COLO668 (cell line): Measurements from ENCODE around the gene BCAS3.
"Not testable (repeated sequence)": the region's sequence is repeated elsewhere in the genome, so short reads cannot be mapped to it uniquely, and the experiment has no call there.

Experiments used
- DNase-seq: peaks from one replicate; lab custom pipeline; 2025; ENCODE audit not compliant: unreplicated experiment; lab: John Stamatoyannopoulos, UW

BCAS3 gene

DNA sequence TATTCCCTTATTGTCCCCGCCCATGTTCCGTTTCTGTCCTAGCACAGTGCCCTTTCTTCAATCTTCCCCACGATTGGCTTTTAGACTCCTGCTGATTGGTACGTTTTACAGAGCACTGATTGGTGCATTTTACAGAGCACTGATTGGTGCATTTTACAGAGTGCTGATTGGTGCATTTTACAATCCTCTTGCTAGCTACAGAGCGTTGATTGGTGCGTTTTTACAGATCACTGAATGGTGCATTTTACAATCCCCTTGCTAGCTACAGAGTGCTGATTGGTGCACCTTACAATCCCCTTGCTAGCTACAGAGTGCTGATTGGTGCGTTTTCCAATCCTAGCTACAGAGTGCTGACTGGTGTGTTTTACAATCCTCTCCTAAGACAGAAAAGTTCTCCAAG, 3.0 kb upstream of the BCAS3 start:
- DNase-seq: not testable (repeated sequence)

DNA sequence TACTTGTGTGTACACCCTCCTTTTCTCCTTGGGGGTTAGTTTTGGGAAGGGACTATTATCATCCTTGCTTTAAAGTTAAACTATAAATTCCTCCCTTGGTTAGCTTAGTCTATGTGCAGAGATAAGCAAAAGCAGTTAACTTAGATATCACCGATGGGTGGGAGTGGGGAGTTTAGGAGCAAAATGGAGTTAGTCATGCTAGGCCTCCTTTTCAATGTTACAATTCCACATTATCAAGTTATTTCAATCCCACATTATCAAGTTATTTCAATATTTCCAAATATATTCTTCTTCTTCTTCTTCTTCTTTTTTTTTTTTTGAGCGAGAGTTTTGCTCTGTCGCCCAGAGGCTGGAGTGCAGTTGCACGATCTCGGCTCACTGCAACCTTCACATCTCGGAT, 1.7 kb upstream of the BCAS3 start:
- no peak for DNase-seq

DNA sequence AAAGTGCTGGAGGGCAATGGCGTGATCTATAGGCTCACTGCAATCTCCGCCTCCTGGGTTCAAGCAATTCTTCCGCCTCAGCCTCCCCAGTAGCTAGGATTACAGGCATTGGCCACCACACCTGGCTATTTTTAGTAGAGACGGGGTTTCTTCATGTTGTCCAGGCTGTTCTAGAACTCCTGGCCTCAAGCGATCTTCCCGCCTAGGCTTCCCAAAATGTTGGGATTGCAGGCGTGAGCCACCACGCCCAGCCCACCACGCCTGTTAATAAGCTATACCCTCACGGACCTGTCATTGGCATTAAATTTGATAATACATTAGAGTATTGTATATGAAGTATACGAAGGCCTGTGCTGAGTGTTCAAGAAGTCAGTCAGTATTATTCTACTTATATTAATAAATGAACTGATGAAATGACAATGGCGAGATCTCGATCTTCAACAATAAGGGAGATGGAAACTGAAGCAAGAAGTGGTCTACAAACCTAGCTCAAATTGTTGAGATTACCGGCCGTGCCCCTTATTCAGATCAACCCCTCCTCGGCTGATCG, 818 bp upstream of the BCAS3 start:
- no peak for DNase-seq

DNA sequence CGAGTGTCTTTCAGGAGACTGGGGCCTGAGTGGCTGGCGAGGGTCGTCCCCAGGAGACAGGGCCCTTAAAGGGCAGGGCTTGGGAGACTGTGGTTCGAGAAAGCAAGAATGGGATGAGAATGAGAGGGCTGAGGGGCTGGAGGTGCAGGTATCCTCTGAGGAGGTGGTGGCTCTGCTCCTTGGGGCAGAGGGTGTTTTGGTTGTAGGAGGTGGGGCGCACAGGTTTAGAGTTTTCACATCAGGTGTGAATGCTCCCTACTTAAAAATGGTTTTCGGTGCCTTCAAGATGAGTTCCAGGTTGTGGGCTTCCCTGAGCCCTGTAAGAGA, 430 bp downstream of the BCAS3 start:
- DNase-seq: no peak

DNA sequence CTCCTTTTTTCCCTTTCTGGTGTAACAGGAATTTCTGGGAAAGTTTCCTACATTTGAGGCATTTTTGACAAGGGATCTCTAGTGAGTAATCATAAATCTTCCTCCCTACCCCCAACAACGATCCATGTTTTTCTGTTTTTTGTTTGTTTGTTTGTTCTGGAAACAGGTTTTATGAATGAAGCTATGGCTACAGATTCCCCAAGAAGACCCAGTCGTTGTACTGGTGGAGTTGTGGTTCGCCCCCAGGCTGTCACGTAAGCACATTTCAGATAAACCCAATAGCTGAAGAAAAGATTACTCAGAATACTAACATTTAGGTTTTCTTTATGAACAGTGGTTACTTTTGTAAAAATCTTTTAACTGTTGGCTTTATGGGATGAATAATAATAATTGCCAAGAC, 1.6 kb downstream of the BCAS3 start:
- no peak for DNase-seq

DNA sequence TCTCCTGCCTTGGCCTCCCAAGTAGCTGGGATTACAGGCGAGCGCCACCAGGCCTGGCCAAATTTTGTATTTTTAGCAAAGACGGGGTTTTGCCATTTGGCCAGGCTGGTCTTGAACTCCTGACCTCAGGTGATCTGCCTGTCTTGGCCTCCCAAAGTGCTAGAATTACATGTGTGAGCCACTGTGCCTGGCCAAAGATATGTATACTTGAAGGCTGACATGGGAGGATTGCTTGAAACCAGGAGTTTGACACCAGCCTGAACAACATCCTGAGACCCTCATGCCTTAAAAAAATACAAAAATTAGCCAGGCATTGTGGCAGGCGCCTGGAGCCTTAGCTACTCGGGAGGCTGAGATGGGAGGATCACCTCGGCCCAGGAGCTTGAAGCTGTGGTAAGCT, 3.1 kb downstream of the BCAS3 start:
- no peak for DNase-seq

DNA sequence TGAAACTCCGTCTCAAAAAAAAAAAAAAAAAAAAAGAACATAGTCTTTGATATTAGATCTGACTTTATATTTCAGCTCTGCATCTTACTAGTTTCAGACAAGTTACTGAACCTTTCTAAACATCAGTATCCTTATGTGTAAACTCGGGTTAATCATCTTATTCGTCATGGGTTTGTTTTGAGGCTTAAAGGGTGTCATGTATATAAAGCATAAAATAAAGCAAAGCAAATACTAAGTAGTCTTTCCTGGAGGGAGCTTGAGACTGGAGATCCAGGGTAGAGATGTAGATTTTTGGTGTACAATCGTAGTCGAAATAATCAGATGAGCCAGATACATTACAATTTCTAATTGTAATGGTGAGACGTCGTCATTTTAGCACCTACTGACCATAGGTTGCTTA, 7.8 kb downstream of the BCAS3 start:
- DNase-seq: no peak

DNA sequence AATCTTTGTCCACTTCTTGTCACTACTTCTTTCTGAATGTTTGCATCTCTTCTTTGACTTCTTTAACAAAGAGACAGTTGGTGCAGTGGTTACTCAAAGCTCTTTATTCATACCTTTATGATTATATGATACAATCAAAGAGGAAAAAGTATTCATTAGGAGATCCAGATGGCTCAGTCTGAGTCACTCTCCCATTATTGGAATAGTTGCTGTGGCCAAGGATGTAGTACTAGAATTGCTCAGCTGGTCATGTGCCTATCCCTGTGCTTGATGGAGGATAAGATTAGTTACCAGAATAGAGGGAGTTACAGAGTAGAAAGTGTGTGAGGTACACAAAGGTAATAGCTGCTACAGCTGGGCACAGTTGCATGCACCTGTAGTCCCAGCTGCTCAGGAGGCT, 18.3 kb downstream of the BCAS3 start:
- no peak for DNase-seq

DNA sequence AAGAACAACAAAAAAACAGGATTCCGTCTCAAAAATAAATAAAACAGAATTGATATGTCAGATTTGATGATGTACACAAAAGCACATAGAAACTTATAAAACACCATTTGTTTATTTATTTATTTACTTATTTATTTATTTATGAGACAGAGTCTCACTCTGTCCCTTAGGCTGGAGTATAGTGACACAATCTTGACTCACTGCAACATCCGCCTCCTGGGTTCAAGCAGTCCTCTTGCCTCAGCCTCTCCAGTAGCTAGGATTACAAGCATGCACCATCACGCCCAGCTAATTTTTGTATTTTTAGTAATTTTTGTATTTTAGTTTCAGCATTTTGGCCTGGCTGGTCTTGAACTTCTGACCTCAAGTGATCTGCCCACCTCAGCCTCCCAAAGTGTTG, 21.4 kb downstream of the BCAS3 start:
- no peak for DNase-seq

DNA sequence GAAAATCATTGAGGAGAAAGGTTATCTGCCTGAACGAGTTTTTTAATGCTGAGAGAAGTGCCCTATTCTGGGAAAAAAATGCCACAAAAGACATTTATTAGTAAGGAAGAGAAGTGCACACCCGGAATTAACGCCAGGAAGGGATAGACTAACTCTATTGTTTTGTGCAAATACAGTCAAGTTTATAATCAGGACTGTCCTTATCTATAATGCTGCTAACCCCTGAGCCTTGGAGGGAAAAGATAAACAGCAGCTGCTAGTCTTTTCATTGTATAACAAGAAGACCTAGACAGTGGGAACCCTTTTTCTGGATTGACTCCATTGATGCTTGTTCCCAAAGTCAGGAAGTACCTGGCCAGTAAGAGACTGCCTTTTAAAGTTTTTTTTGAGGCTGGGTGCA, 26.5 kb downstream of the BCAS3 start:
- DNase-seq: no peak

DNA sequence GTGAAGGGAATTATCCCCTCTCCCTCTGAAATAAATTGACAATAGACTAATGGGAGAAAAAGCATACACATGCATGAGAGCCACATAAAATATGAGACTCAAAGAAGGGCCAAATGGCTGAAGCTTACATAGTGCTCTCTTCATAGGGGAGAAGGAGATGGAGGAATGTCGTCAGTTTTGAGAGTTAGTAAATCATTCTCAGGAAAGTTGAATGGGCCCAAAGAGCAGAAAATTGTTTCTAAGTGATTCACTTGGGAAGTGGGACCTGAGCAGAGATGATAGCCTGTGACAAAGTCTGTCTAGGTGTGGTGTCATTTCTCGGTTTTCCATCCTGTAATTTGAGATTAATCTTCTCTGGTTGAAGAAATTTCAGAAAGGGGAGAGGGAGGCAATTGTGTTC, 35.0 kb downstream of the BCAS3 start:
- no peak for DNase-seq

DNA sequence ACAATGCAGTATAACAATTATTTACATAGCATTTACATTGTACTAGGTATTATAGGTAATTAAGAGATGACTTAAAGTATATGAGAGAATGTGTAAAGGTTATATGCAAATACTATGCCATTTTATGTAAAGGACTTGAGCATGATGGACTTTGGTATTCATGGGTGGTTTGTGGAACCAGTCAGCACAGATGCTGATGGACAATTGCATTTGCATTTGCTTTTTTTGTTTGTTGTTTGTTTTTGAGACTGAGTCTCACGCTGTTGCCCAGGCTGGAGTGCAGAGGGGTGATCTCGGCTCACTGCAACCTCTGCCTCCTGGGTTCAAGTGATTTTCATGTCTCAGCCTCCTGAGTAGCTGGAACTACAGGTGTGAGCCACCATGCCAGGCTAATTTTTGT, 36.0 kb downstream of the BCAS3 start:
- DNase-seq: no peak

DNA sequence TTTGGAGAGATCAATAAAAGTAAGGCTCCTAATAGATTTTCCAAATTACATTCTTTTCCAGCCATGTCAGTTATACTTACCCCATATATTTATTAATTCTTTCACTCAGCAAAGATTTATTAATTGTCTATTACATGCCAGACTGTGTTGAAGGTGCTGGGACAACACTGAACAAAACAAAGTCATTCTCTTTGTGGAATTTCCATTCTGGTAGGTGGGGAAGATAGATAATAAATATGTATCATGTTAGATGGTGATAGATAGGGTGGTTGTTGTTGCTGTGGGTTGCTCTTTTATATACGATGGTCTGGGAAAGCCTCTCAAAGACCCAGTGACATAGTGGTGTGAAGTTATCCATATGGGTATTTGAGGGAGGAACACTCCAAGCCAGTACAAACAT, 39.1 kb downstream of the BCAS3 start:
- DNase-seq: no peak

DNA sequence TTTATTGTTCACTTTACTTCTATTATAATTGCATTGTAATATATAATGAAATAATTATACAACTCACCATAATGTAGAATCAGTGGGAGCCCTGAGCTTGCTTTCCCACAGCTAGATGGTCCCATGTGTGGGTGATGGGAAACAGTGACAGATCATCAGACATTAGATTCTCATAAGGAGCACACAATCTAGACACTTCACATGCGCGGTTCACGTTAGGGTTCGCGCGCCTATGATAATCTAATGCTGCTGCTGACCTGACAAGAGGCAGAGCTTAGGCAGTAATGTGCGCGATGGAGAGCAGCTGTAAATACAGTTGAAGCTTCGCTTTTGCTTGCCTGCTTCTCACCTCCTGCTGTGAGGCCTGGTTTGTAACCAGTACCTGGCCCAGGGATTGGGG, 40.2 kb downstream of the BCAS3 start:
- no peak for DNase-seq

DNA sequence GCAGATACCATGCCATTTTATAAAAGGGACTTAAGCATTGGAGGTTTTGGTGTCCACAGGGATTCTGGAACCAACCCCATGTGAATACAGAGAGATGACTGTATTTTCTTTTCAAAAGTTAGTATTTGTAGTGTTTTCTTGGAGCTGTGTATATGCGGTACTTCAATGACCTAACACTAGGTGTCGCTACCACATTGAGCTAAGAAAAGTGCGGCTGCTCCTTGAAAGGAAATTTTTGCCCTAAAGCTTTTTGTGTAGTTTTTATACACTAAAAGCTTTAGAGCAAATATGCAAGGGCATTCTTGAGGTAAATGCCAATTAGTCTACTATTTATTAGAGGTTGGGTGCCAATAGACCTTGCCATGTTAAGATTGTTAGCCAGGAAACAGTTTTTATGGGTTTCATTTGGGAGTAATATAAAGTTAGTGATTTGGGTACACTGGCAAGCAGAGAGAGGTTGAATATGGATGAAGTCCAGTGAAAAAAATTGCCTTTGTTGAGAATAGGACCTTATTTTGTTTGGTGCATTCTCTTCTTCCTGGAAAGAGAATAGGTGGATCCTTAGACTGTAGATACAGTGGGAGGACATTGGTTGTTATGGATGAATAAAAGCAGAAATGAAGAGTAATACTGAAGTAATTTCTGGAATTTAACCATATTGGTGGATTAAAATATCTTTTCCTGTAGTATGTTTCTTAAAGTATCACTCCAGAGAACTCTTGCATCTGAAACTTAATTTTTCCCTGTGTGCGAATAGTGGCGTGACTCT, 43.3 kb downstream of the BCAS3 start:
- peak; percentile 12 for DNase-seq

DNA sequence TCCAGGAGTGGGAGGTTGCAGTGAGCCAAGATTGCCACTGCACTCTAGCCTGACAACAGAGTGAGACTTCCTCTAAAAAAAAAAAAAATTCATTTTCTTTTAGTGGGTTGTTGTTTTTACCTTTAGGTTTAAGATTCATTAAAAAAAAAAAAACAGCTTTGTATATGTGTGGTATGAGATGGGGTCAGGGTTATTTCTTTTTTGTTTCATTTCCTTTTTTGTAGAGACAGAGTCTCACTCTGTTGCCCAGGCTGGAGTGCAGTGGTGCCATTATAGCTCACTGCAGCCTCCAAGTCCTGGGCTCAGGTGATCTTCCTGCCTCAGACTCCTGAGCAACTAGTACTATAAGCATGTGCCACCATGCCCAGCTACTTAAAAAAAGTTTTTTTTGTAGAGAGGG, 47.0 kb downstream of the BCAS3 start:
- no peak for DNase-seq

DNA sequence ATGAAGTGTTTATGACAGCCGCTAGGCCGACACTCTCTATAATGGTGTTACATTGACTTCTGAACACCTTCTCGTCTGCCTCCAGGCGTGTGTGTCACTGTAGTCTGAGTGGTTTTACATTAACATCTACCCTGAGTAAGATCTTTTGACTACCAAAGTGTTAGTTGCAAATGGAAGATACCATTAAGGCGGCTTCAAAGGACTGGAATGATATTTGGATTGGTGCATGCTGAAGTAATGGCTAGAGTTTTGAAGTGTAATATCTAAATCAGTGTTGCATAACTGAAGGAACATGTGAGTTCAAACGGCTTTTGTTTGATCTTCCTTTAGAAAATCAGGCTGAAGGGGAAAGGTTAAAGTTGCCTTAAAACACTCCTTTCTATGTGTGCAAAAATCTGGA, 52.2 kb downstream of the BCAS3 start:
- no peak for DNase-seq

DNA sequence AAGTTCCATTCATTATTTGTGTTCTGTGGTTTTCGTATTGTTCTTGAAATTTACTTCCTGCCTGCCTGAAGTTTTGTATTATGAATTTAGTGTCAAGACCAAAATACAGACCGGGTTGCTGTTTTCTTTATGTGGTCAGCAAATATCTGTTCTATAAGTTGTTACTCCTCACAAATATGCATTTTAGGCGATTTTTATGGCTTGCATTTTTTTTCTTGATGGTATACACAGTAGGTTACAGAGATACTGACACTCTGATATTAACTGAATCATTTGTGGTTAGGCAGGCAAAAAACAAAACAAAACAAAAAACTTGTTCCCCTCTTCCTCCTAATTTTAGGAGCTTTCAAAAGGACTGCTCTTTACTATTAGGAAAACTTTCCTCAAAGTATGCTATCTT, 52.6 kb downstream of the BCAS3 start:
- no peak for DNase-seq

DNA sequence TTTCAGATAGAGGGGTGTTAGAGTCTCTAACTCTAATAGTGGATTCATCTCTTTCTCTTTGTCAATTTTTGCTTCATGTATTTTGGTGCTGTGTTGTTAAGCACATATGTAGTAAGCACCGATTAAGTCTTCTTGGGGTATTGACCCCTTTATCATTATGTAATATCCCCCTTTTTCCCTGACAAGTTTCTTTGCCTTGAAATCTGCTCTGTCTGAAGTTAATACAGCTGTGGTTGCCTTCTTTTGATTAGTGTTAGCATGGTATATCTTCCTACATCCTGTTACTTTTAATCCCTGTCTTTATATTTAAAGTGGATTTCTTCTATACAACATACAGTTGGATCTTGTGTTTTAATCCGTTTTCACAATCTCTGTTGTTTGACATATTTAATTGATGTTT, 60.6 kb downstream of the BCAS3 start:
- no peak for DNase-seq

DNA sequence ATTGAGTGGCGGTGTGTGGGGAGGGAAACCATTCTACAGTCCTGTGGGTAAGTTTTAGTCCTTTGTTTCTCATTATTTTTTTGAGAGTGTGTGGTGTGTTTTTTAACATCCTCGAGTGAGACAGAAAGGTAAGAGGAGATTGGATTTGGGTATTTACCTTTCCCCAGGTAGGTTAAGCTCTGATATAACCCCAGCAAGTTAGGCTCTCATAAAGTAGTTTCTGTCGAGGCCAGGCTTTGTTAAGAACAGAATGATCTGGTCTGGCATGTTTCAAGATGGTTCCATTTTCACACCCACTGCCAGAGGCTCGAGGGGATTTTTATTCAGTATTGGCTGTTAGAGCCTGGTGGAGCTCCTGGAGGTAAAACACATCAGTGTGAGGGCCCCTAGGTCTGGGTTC, 62.9 kb downstream of the BCAS3 start:
- DNase-seq: no peak

DNA sequence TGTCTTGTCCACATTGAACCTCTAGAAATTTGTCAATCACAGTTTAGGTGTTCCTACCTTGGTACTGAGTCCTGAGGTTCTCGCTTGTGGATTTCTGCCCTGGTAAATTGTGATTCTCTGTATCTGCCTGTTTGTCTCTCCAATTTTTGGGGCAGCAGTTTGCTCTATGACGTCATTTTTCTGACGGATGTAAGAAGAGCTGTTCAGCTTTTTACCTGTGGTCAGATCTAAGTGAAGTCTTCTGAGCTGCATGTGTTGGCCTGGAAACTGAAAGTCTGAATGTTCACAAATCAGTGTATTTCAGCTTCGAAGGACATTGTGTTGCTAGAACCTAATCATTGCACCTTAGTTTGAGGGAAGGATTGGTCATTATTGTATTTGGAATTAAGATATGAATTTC, 63.4 kb downstream of the BCAS3 start:
- no peak for DNase-seq

DNA sequence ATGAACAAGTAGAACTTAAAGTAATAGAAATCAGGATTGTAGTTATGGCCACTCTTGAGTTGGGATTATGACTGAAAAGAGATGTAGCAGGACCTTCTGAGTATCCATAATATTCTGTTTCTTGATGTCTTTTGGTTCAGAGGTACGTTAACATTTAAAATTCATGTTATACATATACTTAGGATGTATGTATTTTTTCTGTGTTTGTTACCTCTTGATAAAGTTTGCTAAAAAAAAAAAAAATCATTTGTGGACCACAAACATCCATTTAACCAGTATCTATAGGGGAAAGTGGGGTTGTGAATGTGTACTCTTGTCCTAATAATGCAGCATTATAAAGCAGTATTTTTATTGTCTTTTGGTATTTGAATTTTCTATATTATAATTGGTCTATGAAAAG, 65.6 kb downstream of the BCAS3 start:
- DNase-seq: no peak

DNA sequence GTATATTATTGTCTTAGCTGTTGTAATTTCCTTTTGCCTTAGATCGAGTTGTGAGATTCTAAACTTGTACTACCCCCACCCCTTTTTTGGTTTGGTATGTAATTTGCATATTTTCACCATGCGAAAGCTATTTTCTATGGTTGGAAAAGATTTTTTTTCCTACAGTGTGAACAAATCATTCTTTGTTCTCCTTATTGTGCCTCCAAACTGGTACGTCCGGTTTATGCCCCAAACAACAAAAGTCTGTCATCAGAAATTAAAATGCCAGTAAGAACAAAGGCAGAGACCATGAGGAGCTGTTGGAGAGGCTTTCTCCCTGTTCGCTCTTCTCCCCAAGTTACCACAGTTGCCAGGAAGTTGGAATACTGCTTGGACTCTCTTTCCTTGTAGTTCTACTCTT, 66.1 kb downstream of the BCAS3 start:
- no peak for DNase-seq
